GM12878 (cell line): ENCODE measurements around the gene PTPRN2. TPM values are rescaled to one million over a fixed set of nuclear protein-coding genes. Genes with fewer than 3 reads are reported as not detected.

ENCODE experiments used
- CBX3 ChIP-seq: fragments of 200-600 bp; sonication (generic); IDR thresholded peaks from 2 replicates; pipeline ENCODE4 v1.6.1; 2016; ENCODE audit warnings: low read depth, borderline replicate concordance
- CEBPB ChIP-seq, 2 experiments: fragments of 150-350 bp in 1 of 2; IDR thresholded peaks; 2 replicates each; pipeline ENCODE4 v1.6.1; 2012 to 2014; ENCODE audit warnings: low read depth in 2 of 2, low read length in 2 of 2, borderline replicate concordance in 1 of 2, inconsistent platforms in 1 of 2
- CHD1 ChIP-seq: IDR thresholded peaks from 2 replicates; pipeline ENCODE4 v1.6.1; 2012; ENCODE audit warnings: low read depth, low read length, improper control_type of control experiment
- JUNB ChIP-seq: IDR thresholded peaks from 2 replicates; pipeline ENCODE4 v1.6.1; 2016; ENCODE audit warnings: antibody characterized with exemption, mild to moderate bottlenecking
- POLR2A ChIP-seq: IDR thresholded peaks from 2 replicates; pipeline ENCODE4 v1.6.1; 2011; ENCODE audit warnings: low read depth, mild to moderate bottlenecking, low read length
- SMARCA5 ChIP-seq: fragments of 450-650 bp; IDR thresholded peaks from 2 replicates; pipeline ENCODE4 v1.6.1; 2017; ENCODE audit warnings: mild to moderate bottlenecking
- SP1 ChIP-seq: IDR thresholded peaks from one replicate; pipeline ENCODE4 v1.6.1; 2011; ENCODE audit warnings: low read depth, low read length
- polyA plus RNA-seq, 11 experiments: library from polyadenylated mRNA; depleted of rRNA in 4 of 11; unstranded in 6 of 11; stranded (reverse) in 5 of 11; fragments of >200 nt; fragmentation: Nextera tagmentation in 4 of 11; fragmentation: Illumina TruSeq in 1 of 11; extraction: Ambion mirVana in 4 of 11; extraction: Trizol in 1 of 11; gene quantifications; 1 replicate in 1 of 11; 2 replicates in 10 of 11; pipeline versions ENCODE4 v1.2.1 to v1.2.3, GENCODE V29; 2011 to 2016; ENCODE audit warnings: inconsistent platforms in 2 of 11, missing spikeins in 2 of 11, low read depth in 1 of 11
- total RNA-seq, 4 experiments: library from RNA; depleted of rRNA in 3 of 4; stranded (reverse); fragments of >200 nt in 3 of 4; fragmentation: Illumina TruSeq in 1 of 4; extraction: Trizol in 1 of 4; gene quantifications; 2 replicates each; pipeline versions ENCODE4 v1.2.1 to v1.2.3, GENCODE V29; 2013 to 2021
- TF ChIP-seq, protein P1 (sequence below): IDR thresholded peaks from 2 replicates; pipeline ENCODE4 v1.6.1; 2012; ENCODE audit warnings: low read depth, low read length, improper control_type of control experiment
- TF ChIP-seq, protein P2 (sequence below): IDR thresholded peaks from 2 replicates; pipeline ENCODE4 v1.6.1; 2012; ENCODE audit warnings: low read depth, low read length, improper control_type of control experiment
- TF ChIP-seq, protein P3 (sequence below): fragments of 450-650 bp; IDR thresholded peaks from 2 replicates; pipeline ENCODE4 v1.6.1; 2017; ENCODE audit warnings: low read depth, mild to moderate bottlenecking, moderate library complexity
- TF ChIP-seq, protein P4 (sequence below): fragments of 450-650 bp; IDR thresholded peaks from 2 replicates; pipeline ENCODE4 v1.6.1; 2018; ENCODE audit warnings: borderline replicate concordance, mild to moderate bottlenecking; ENCODE audit not compliant: partially characterized antibody

The PTPRN2 gene
- total and polyA plus RNA-seq, 10 of the 15 experiments (the other 5 are each of a cell fraction or from before 2014, with no cell fraction given), result 5.4 TPM; not detected in 9

GRCh38 chr7:157871681-157872080 lies 715.9 kb downstream of the PTPRN2 start (continued):
- TF ChIP-seq, protein P1, sequence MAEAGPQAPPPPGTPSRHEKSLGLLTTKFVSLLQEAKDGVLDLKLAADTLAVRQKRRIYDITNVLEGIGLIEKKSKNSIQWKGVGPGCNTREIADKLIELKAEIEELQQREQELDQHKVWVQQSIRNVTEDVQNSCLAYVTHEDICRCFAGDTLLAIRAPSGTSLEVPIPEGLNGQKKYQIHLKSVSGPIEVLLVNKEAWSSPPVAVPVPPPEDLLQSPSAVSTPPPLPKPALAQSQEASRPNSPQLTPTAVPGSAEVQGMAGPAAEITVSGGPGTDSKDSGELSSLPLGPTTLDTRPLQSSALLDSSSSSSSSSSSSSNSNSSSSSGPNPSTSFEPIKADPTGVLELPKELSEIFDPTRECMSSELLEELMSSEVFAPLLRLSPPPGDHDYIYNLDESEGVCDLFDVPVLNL, result no peak
- TF ChIP-seq SMARCA5 (no peak), SP1 (no peak), JUNB (no peak), CHD1 (no peak), CEBPB (IDR thresholded peaks at IDR 0.05; ENCODE audit: borderline replicate concordance in 1 of 2, low read depth in 2 of 2, low read length in 2 of 2) (no peak), CBX3 (no peak), POLR2A (no peak)
- TF ChIP-seq, protein P2, sequence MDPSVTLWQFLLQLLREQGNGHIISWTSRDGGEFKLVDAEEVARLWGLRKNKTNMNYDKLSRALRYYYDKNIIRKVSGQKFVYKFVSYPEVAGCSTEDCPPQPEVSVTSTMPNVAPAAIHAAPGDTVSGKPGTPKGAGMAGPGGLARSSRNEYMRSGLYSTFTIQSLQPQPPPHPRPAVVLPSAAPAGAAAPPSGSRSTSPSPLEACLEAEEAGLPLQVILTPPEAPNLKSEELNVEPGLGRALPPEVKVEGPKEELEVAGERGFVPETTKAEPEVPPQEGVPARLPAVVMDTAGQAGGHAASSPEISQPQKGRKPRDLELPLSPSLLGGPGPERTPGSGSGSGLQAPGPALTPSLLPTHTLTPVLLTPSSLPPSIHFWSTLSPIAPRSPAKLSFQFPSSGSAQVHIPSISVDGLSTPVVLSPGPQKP, result no peak
- TF ChIP-seq, protein P3, sequence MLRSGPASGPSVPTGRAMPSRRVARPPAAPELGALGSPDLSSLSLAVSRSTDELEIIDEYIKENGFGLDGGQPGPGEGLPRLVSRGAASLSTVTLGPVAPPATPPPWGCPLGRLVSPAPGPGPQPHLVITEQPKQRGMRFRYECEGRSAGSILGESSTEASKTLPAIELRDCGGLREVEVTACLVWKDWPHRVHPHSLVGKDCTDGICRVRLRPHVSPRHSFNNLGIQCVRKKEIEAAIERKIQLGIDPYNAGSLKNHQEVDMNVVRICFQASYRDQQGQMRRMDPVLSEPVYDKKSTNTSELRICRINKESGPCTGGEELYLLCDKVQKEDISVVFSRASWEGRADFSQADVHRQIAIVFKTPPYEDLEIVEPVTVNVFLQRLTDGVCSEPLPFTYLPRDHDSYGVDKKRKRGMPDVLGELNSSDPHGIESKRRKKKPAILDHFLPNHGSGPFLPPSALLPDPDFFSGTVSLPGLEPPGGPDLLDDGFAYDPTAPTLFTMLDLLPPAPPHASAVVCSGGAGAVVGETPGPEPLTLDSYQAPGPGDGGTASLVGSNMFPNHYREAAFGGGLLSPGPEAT, result no peak
- TF ChIP-seq, protein P4, sequence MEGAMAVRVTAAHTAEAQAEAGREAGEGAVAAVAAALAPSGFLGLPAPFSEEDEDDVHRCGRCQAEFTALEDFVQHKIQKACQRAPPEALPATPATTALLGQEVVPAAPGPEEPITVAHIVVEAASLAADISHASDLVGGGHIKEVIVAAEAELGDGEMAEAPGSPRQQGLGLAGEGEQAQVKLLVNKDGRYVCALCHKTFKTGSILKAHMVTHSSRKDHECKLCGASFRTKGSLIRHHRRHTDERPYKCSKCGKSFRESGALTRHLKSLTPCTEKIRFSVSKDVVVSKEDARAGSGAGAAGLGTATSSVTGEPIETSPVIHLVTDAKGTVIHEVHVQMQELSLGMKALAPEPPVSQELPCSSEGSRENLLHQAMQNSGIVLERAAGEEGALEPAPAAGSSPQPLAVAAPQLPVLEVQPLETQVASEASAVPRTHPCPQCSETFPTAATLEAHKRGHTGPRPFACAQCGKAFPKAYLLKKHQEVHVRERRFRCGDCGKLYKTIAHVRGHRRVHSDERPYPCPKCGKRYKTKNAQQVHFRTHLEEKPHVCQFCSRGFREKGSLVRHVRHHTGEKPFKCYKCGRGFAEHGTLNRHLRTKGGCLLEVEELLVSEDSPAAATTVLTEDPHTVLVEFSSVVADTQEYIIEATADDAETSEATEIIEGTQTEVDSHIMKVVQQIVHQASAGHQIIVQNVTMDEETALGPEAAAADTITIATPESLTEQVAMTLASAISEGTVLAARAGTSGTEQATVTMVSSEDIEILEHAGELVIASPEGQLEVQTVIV, result no peak
